Cardiac muscle cell (in vitro differentiated cells and primary cell): Measurements from ENCODE around the gene USO1. TPM values are rescaled to one million over a fixed set of nuclear protein-coding genes. Genes with fewer than 3 reads are reported as not detected.
"Not testable (repeated sequence)": the region's sequence is repeated elsewhere in the genome, so short reads cannot be mapped to it uniquely, and the experiment has no call there.

Experiments used
- DNase-seq, 2 donors: peaks; one replicate each; pipeline versions ENCODE4 v3.0.0 to v3.0.0-alpha.2; 2010 to 2017; ENCODE audit warnings: low read depth in 1 of 2, low spot score in 1 of 2
- H3K27ac ChIP-seq: fragments of 200-600 bp; sonication (generic); 2 replicates; pipeline ENCODE4 v1.5.1; 2016
- H3K27me3 ChIP-seq: fragments of 200-600 bp; sonication (generic); 2 replicates; pipeline ENCODE4 v1.6.0; 2016; ENCODE audit warnings: control low read depth
- H3K36me3 ChIP-seq: fragments of 200-600 bp; sonication (generic); 2 replicates; pipeline ENCODE4 v1.5.1; 2016; ENCODE audit warnings: control low read depth
- H3K4me1 ChIP-seq: fragments of 200-600 bp; sonication (generic); 2 replicates; pipeline ENCODE4 v1.8.1; 2017; ENCODE audit warnings: low read depth, mild to moderate bottlenecking, mixed run types
- H3K4me3 ChIP-seq: fragments of 200-600 bp; sonication (generic); 2 replicates; pipeline ENCODE4 v1.5.1; 2016; ENCODE audit warnings: mild to moderate bottlenecking
- H3K9me3 ChIP-seq: fragments of 200-600 bp; sonication (generic); 2 replicates; pipeline ENCODE4 v1.5.1; 2017; ENCODE audit warnings: low read depth, mild to moderate bottlenecking, control low read depth
- polyA plus RNA-seq: library from polyadenylated mRNA; unstranded; fragments of >200 nt; fragmentation: Nextera tagmentation; extraction: Ambion mirVana; gene quantifications from 2 replicates; pipeline ENCODE4 v1.2.1, GENCODE V29; 2016
- total RNA-seq: library from RNA; depleted of rRNA; stranded (reverse); fragments of >200 nt; gene quantifications from 2 replicates; pipeline ENCODE4 v1.2.3, GENCODE V29; 2016
- TF ChIP-seq, protein P1 (sequence below): IDR thresholded peaks from 2 replicates; pipeline ENCODE4 v1.5.1; 2012; ENCODE audit warnings: low read depth, mild to moderate bottlenecking, low read length

USO1 gene
- total and polyA plus RNA-seq, 2 experiments from 2014 or later, result 45.1 to 50.5 TPM

DNA sequence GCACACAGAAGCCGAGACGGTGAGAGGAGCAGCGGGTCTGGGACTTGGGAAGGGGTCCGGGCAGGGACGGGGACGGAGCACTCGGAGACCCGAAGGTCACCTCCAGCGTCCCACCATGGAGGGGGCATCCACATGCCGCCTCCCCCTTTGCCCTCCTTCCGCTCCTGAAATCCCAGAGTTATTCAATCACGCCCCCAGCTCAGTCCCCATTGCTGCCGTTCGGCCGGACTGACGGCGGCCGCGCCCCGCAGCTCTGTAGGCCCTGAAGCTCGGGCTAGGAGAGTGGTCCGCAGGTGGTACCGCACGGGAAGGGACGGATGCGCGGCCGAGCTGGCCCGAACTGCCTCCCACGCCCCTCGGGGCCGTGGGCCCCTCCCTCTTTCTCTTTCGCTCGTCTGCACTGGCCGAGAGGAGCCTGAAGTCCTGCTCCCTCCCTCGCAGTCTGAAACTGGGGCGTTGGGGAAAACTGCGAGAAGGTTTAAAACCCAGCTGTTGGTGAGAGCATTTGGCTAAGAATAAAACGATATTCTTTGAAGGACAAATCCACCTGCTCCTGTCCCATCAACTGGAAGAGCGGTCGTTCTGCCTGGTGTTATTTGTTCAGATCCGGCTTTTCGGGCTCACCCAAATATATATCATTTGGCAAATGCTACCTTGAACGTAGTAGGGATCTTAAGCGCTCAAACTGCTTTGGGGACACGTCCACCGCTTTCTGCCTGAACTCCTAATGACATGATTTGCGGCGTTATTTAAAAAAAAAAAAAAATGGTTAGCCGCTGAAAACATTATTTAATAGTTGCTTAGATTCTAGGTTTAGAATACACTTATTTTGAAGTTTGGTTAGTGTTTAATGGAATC lies 719 bp downstream of the USO1 start:
- H3K27me3 ChIP-seq, result no peaks in the 10 kb centered on the region
- peak overlapping the region; percentile 95 for H3K4me3 ChIP-seq
- H3K9me3 ChIP-seq, result no peaks in the 10 kb centered on the region
- H3K4me1 ChIP-seq, result peaks cover 33% of the 10 kb centered on the region
- peak; percentile 82 to 87 for DNase-seq
- peak overlapping the region; percentile 98 for H3K27ac ChIP-seq
- no peaks in the 10 kb centered on the region for H3K36me3 ChIP-seq
- TF ChIP-seq, protein P1, sequence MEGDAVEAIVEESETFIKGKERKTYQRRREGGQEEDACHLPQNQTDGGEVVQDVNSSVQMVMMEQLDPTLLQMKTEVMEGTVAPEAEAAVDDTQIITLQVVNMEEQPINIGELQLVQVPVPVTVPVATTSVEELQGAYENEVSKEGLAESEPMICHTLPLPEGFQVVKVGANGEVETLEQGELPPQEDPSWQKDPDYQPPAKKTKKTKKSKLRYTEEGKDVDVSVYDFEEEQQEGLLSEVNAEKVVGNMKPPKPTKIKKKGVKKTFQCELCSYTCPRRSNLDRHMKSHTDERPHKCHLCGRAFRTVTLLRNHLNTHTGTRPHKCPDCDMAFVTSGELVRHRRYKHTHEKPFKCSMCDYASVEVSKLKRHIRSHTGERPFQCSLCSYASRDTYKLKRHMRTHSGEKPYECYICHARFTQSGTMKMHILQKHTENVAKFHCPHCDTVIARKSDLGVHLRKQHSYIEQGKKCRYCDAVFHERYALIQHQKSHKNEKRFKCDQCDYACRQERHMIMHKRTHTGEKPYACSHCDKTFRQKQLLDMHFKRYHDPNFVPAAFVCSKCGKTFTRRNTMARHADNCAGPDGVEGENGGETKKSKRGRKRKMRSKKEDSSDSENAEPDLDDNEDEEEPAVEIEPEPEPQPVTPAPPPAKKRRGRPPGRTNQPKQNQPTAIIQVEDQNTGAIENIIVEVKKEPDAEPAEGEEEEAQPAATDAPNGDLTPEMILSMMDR, result no peak

DNA sequence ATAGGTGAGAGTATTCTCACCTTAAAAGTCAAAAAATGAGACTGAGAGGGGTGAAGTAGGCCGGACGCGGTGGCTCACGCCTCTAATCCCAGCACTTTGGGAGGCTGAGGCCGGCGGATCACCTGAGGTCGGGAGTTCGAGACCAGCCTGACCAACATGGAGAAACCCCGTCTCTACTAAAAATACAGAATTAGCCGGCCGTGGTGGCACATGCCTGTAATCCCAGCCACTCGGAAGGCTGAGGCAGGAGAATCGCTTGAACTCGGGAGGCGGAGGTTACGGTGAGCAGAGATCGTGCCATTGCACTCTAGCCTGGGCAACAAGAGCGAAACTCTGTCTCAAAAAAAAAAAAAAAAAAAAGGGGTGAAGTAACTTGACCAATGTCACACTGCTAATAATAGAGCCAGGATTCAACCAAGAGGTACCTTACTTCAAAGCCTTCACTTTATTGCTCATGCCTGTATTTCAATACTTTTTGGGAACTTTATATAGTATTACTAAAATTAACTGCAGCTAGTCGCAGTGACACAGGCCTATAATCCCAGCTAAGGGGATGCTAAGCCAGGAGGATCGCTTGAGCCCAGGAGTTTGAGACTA lies 1.7 kb downstream of the USO1 start:
- Histone ChIP-seq H3K27ac (peak overlapping the region; percentile 98), H3K4me3 (peak overlapping the region; percentile 95), H3K4me1 (peaks cover 36% of the 10 kb centered on the region)
- not testable (repeated sequence) for DNase-seq, H3K36me3 ChIP-seq, H3K27me3 ChIP-seq, H3K9me3 ChIP-seq

- Histone ChIP-seq H3K27me3 (no peaks in the 10 kb centered on the region), H3K27ac (no peak overlapping the region), H3K36me3 (no peaks in the 10 kb centered on the region), H3K9me3 (no peaks in the 10 kb centered on the region), H3K4me3 (no peak overlapping the region), H3K4me1 (peaks cover 36% of the 10 kb centered on the region)
- DNase-seq, result no peak
- TF ChIP-seq, protein P1, result no peak
Observed at GRCh38 chr4:75726577-75726976, 2.2 kb downstream of the USO1 start.

DNA sequence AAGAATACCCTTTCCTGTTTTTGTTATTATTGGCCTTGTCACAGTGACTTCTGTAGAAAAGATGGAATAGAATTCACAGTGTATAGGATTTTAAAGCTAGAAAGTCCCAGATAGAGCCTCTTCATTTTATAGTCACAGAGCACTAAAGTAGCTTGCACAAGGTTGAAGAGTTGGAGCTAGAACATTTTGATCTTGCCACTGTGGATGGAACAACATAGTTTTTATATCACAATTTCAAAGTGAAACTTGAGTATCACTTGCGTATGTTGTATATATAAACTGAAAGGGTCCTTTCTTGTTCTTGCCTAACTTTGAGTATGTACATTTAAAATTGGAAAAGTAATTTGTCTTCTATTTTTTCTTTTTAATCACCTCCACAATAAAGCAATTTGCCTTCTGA lies 2.7 kb downstream of the USO1 start:
- H3K36me3 ChIP-seq, result no peaks in the 10 kb centered on the region
- TF ChIP-seq, protein P1, result no peak
- H3K9me3 ChIP-seq, result no peaks in the 10 kb centered on the region
- peaks cover 36% of the 10 kb centered on the region for H3K4me1 ChIP-seq
- H3K27ac ChIP-seq, result no peak overlapping the region
- no peak overlapping the region for H3K4me3 ChIP-seq
- no peaks in the 10 kb centered on the region for H3K27me3 ChIP-seq
- DNase-seq, result no peak

GRCh38 chr4:75729836-75730235 lies 5.5 kb downstream of the USO1 start:
- no peak overlapping the region for H3K4me3 ChIP-seq
- no peaks in the 10 kb centered on the region for H3K36me3 ChIP-seq
- H3K27ac ChIP-seq, result no peak overlapping the region
- H3K9me3 ChIP-seq, result no peaks in the 10 kb centered on the region
- H3K4me1 ChIP-seq, result peaks cover 19% of the 10 kb centered on the region
- DNase-seq, result no peak
- TF ChIP-seq, protein P1, result no peak
- H3K27me3 ChIP-seq, result no peaks in the 10 kb centered on the region

GRCh38 chr4:75733369-75733768 lies 9.0 kb downstream of the USO1 start:
- Histone ChIP-seq H3K9me3 (no peaks in the 10 kb centered on the region), H3K4me1 (peaks cover 23% of the 10 kb centered on the region), H3K36me3 (no peaks in the 10 kb centered on the region), H3K27ac (no peak overlapping the region), H3K4me3 (no peak overlapping the region), H3K27me3 (no peaks in the 10 kb centered on the region)
- DNase-seq, result no peak
- TF ChIP-seq, protein P1, result no peak
